ENCODE data around the gene CFAP54.

DNA sequence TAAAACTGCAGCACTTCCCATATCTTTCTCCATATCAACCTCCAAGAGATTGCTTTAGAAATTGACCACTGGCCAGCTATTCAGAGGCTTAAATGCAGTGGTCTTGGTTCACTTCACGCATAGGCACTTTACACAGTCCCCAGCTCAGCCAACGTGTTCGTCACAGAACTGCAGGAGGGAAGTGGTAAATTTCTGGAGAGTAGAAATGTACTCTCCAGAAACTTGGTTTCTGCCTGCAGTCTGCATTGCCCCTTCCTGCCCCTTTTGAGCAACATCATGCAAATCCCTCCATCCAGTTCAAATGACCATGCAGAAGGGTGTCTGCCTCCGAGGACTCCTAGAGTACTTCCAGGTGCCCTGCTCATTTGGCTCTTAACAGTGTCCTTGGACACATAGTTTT lies 375.0 kb downstream of the CFAP54 start:
- TF ChIP-seq, protein P1, sequence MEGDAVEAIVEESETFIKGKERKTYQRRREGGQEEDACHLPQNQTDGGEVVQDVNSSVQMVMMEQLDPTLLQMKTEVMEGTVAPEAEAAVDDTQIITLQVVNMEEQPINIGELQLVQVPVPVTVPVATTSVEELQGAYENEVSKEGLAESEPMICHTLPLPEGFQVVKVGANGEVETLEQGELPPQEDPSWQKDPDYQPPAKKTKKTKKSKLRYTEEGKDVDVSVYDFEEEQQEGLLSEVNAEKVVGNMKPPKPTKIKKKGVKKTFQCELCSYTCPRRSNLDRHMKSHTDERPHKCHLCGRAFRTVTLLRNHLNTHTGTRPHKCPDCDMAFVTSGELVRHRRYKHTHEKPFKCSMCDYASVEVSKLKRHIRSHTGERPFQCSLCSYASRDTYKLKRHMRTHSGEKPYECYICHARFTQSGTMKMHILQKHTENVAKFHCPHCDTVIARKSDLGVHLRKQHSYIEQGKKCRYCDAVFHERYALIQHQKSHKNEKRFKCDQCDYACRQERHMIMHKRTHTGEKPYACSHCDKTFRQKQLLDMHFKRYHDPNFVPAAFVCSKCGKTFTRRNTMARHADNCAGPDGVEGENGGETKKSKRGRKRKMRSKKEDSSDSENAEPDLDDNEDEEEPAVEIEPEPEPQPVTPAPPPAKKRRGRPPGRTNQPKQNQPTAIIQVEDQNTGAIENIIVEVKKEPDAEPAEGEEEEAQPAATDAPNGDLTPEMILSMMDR (IDR thresholded peaks at IDR 0.05; ENCODE audit: low read depth, low read length, poor library complexity, severe bottlenecking): no peak
- no peak for TF ChIP-seq EZH2phosphoT487 (IDR thresholded peaks at IDR 0.05; ENCODE audit: borderline replicate concordance, low read length)
